ENCODE results near the gene APOD. TPM values are rescaled to one million over a fixed set of nuclear protein-coding genes. Genes with fewer than 3 reads are reported as not detected.
A peak's percentile ranks its signal among the peaks of the same experiment; 100 is the strongest.

The APOD gene
- total RNA-seq, 2 donors from 2014 or later: 221 to 388 TPM

DNA sequence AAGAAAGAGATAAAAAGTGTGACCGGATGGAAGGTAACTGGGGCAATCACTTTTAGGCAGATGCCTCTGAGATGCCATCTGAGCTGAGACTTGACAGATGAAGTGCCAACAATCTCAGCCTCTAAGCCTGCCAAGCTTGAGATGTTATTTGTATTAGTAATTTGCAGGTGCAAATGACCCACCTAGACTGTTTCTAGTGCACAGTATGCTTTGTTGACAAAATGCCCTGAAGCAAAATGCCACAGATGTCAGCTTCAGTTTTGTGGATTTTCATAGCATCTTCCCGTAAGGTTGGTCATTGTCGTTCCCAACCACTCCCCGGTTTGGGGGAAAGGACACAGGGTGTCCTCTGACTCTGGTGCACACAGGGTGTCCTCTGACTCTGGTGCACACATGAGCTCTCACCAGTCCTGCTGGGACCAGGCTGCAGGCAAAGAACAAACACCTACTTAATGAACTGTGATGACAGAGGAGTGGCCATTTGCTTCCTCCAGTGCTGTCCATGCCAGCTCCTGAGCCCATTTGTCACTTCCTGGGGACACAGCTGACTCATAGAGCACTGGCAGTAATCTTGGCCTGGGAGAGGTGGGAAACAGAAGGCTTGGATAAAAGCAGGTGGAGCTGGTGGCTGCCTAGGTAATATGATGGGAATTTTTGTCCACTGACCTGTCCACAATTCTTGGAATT, 23.9 kb downstream of the APOD start:
- no peak for DNase-seq (ENCODE audit: low spot score)
- intact Hi-C loops (cut with DNase I): no loop called here

DNA sequence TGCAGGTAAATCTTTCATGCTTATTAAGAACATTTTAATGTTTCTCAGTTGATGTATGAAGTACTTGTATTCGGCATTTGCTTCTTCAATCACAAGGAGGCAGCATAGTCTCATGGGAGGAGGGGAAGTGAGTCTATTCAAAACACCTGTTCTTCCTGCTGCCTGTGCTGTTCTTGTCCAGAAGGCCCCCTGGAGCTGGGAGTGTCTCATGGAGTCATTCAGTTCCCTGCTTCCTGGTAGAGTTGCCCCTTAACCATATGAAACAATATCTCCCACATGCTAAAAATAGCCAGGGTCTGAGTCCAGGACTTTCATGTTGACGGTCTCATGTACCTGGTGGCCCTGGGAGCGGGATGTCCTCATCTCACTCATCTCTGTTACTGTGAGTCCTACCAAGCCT, 25.1 kb downstream of the APOD start:
- intact Hi-C loops (cut with DNase I): no loop called here
- no peak for DNase-seq (ENCODE audit: low spot score)

DNA sequence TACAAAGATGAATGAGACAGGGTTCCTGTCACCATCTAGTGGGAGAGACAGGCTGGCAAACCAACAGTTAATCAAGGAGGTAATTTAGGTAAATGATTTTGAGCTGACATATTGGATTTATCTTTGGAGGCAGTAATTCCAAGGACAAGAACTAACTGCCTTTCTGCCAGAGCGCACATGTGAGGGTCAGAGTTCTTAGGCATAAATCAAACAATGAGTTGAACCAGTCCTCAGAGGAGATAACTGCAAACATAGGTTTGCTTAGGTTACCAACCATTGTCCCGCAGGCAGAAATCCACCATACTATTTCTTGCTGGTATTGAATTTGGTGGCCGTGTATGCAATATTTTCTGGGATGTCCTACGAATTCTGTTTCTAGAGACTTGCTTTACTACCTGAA, 26.4 kb downstream of the APOD start:
- no peak for DNase-seq (ENCODE audit: low spot score)
- intact Hi-C loops (cut with DNase I): no loop called here

DNA sequence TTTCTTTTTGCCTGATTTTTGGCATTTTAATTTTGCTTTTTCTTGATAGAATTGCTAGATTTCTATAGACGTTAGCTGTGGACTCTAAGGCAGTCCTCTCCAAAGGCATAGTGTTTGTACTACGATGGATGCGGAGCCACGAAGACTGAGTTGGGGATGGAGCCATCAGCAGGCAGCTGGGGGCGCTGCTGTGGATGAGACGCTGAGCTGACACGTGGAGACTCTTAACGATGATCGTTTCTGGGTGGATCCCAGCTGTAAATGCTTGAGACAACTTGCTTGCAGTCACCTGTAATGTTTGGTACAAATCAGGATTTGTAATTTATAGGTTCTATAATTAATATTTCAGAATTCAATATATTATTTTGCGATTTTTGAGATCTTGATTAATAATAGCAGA, 27.4 kb downstream of the APOD start:
- intact Hi-C loops (cut with DNase I): no loop called here
- DNase-seq (ENCODE audit: low spot score): no peak

DNA sequence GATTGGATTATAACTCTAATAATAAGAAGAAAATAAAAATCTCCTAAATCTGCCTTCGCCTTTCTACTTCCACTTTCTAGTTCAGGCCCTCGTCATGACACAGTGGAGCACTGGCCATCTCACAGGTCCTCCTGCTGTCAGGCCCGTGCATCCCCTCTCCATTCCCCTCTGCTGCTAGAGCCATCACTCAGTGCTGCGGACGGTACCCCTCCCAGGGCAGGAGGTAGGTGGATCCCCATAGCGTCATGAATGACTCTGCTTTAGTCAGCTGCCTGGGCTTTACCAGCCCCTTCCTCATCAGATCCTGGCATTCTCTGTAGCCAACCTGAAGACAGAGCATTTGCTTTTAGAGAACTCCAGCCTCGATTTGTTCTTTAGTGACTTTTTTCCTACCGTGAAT, 28.6 kb downstream of the APOD start:
- intact Hi-C loops (cut with DNase I): no loop called here
- DNase-seq (ENCODE audit: low spot score): no peak

DNA sequence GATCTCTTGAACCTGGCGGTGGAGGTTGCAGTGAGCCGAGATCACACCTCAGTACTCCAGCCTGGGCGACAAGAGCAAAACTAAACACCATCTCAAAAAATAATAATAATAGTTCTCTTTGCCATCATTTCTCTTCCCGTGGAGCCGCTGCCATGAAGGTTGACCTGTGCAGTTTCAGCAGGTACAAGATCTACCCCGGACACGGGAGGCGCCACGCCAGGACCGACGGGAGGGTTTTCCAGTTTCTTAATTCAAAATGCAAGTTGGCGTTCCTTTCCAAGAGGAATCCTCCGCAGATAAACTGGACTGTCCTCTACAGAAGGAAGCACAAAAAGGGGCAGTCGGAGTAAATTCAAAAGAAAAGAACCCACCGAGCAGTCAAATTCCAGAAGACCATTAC, 29.3 kb downstream of the APOD start:
- no peak for DNase-seq (ENCODE audit: low spot score)
- intact Hi-C loops (cut with DNase I): no loop called here

DNA sequence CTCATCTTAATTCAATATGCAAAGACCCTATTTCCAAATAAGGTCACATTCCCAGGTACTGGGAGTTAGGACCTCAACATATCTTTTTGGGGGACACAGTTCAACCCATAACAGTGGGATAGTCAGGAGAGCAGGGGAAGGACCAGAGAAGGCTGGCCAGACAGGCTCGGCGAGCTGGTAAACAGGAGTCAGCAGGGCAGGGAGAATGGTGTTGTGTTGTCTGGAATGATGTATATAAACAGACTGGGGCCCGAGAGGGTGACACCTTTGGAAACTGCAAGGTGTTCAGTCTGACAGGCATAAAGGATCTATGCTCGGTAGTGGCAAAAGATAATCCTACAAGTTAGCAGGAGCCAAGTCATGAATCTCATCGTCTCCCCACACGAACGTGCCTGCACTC, 30.5 kb downstream of the APOD start:
- DNase-seq (ENCODE audit: low spot score): no peak

DNA sequence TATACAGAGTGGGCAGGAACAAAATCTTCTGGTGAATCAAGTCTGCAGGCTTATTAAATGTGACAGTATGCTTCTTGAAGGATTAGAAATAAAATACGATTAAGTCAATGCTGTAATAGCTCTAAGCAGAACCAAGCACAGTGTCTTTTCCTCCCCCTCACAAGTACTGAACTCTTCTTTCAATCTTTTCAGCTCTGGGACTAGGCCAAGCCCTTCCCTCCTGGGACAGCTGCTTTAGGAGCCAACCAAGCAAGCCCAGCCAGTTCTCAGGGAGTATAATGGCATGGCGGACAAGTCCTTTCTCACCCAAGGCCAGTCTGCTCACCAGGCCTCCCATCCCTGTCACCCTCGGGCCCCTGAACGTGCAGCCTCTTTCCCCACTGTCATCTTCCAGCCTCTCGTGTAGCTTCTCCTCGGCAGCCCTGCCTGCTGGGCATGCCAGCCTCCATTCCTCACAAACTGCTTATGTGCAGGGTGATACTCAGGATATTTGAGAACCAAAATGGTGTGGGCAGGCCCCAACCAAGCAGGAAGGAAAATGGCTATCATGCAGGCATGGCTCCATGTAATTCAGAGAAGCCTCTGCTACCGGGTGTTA, 32.3 kb downstream of the APOD start:
- no peak for DNase-seq (ENCODE audit: low spot score)
- intact Hi-C loops (cut with DNase I): no loop called here

More for the DNA sequence above, 30.5 kb downstream of the APOD start:
- intact Hi-C loops (cut with DNase I): no loop called here

DNA sequence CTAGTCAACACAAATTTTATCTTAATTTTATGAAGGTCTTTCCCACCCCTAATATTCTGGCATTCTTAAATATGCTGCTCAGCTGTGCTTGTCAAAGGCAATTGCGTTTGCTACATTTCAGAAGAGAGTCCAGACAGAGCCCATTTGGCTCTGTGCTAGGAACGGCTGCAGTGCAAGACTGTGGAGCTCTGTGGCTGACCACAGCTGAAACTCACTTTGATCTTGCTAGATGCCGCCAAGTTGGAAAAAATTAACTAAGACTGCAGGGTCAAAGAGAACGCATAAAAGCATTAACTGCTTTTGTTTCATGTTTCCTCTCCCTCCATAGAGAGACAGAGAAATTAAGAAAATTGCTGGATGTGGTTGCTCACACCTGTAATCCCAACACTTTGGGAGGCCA, 33.0 kb downstream of the APOD start:
- intact Hi-C loops (cut with DNase I): no loop called here
- DNase-seq (ENCODE audit: low spot score): no peak

DNA sequence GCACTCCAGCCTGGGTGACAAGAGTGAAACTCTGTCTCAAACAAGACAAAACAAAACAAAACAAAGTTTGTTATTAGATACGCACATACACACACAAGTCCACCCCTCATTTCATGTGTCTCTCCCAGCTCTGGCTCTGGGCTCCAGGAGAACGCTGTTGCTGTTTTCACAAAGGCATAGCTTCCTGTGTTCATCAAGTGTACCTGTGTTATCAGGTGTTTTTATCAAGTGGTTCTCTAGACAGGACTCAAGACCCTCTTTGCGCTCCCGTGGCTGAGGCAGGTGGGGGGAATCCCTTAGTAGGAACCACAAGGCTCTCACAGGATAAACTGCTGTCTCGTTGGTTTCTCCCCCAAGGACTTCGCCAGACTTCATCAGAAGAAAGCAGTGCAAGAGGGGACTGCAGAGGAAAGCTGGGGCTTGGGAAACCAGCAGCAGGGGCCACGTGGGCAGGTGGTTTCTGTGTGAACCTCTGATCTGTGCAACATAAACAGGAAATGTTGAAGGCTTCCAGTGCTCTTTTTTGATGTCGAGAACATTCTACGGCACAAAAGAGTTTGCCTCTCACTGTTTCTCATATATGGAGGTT, 33.7 kb downstream of the APOD start:
- intact Hi-C loops (cut with DNase I): no loop called here
- DNase-seq (ENCODE audit: low spot score): no peak

DNA sequence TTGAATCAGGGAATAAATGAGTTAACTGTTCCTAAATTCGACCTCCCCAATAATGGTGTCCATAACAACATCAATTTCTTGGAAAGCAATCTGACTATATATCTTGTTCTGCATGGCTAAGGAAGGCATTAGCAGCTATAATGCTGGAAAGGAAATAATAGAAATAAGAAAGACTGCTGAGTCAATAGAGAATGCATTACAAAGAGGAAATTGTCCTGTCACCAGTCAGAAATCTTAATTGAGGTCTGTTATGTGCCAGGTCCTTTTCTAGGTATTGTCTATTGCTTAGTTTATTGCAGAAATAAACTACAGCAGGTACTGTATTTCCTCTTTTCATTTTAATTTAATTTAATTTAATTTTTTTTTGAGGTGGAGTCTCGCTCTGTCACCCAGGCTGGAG, 34.8 kb downstream of the APOD start:
- intact Hi-C loops (cut with DNase I): no loop called here
- DNase-seq (ENCODE audit: low spot score): no peak

DNA sequence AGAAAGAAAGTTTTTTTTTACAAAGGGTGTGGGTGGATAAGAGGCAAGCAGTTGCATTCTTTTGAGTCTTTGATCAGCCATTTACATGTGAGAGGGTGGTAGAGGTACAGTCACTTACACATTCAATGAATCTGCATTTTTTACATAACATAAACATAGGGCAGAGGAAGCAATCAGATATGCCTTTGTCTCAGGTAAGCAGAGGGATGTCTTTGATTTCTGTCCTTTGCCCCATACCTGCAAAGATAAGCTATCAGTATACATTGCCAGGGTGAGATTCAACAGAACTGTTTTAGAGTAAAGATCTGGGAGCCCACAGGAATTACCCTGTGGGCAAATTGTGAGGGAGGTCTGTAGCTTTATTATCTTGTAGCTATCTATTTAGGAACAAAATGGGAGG, 35.2 kb downstream of the APOD start:
- no peak for DNase-seq (ENCODE audit: low spot score)
- intact Hi-C loops (cut with DNase I): no loop called here

DNA sequence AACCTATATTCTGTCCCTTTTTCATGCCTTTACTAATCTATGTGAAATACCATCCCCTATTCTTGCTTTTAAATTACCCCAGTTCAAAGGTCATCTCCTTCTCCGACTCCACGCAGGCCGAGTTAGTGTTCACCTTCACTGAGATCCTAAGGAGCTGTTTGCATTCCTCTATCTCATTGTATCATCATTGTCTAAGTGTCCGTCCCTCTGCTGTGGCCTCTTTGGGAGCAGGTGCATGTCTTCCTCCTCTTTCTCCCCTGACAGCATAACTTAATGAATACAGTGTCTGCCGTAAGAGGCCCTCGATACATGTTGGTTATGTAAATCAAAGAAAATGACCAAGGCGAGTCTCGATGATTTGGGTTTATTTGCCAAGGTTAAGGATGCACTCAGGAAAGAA, 35.7 kb downstream of the APOD start:
- intact Hi-C loops (cut with DNase I): no loop called here
- no peak for DNase-seq (ENCODE audit: low spot score)

DNA sequence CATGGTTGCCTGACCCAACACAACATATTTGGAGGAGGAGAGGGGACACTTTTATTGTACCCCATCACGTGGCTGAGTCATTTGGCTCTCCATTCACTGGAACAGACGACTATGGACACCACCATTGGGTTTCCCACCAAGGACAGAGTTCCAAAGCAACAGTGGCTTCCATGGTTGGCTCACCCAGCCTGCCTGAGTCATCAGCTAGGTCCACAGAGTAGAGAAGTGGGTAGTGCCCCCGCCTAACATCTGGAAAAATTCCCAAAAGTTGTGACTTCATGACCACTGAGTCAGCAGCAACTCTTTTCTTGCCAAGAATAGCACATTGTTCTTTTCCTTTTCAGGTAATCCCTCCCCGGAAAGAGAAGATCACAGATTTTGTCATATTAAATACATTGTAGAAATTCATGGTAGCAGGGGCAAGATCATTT, 37.6 kb downstream of the APOD start:
- intact Hi-C loops (cut with DNase I): no loop called here
- DNase-seq (ENCODE audit: low spot score): no peak

DNA sequence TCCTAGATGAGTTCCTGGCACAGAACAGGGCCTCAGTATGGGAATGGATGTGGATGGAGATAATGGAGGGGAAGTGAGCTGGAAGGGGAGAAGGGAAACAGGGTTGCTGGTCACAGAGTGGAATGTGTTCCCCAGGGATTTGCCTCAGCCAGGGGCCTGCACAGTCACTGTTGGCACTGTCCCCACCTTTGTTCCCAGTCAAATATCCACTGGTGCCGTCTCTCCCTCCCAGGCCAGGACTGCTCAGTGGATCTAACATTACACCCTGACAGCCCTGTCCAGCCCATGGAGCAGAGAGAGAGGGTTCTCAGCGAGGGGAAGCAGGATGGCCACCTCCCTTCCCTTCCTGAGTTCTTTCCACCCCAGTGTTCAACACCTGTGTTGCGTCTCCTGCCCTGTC, 39.1 kb downstream of the APOD start:
- intact Hi-C loops (cut with DNase I): no loop called here
- no peak for DNase-seq (ENCODE audit: low spot score)

DNA sequence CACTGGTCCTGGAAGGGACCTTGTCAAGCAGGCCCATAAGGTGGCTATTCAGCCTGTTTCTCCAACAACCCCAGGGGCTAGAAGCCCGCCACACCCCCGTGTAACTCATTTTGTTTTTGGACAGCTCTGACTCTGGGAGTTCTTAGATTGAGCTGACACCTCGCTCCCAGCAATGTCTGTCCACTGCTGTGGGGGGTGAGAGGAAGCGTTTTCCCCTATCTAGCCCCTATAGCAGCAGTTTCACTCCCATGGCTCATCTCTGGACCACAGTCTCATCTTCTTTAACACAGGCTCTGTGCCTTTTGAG, 39.6 kb downstream of the APOD start:
- intact Hi-C loops (cut with DNase I): no loop called here

DNA sequence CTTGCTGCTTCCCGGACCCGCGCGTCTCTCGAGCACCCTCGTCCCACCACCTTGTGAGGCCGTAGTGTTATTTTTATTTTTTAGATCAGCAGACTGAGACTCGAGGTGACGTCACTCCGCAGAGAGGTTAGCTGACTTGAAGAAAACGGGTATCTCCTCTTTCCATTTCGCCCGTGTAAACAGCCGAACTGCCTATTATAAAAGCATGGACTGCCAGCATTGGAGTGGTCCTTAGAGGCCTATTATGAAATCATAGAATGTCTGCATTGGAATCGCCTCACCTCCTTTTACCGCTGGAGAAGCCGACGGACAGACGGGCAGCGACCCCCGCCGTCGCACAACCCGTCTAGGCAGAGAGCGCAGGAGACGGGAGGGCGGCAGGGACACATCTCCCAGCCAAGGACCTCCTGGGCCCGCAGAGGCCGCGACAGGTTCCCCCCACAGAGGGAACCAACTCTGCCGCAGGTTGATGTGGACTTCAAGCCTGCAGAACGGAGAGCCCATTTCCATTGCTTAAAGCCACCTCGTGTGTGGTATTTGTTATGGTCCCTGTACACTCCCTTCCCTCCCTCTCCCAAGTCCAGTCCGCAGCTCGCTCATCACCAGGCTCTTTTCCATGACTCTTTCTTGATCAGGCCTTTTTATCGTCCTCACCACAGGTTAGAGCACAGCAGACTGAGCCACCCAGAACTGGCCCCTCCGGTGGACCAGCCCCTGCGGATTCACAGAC, 40.1 kb downstream of the APOD start:
- intact Hi-C loops (cut with DNase I): no loop called here
- no peak for DNase-seq (ENCODE audit: low spot score)

More for the DNA sequence above, 39.6 kb downstream of the APOD start:
- no peak for DNase-seq (ENCODE audit: low spot score)

DNA sequence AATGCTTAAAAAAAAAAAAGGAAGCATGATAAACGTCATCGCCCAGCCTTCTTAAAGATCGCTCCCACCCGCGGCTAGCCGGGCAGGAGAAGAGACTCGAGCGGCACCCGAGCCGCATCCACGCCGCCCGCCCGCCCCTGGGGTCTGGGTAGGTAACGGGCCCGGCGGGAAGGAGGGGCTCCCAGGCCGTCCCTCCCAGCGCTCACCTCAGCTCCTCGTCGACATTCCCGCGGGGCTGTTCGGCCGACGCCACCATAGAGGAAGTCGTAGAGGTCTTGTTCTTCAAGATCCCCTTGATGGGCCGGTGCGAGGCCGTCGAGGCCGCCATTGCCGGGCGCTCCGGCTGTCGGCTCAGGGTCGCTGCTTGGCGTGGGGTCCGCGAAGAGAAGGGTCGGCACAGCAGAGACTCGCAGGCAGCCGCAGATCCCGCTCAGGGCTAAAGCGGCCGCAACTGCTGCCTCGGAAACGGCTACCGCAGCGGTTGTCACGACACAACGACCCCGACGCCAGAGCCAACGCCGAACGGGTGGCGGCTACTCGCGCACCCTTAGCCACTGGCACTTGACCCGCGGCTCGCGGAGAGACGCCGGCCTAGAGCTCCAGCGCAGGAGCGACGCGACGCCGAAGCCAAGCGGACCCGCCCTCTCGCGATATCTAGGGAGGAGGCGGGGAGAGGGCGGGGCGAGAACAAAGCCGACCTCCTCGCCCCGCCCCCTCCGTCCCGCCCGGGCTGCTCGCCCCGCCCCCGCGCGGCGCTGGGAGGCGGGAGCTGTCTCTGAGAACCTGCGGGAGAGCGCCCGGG, 40.8 kb downstream of the APOD start, which contains the start of gene PPP1R2:
Gene PPP1R2 (minus strand): TSS at position 628 of the 802 bp plus-strand sequence. CDS start 300 bp downstream, at position 328.
- DNase-seq (ENCODE audit: low spot score): peak; percentile 97
- intact Hi-C loops (cut with DNase I): no loop called here

DNA sequence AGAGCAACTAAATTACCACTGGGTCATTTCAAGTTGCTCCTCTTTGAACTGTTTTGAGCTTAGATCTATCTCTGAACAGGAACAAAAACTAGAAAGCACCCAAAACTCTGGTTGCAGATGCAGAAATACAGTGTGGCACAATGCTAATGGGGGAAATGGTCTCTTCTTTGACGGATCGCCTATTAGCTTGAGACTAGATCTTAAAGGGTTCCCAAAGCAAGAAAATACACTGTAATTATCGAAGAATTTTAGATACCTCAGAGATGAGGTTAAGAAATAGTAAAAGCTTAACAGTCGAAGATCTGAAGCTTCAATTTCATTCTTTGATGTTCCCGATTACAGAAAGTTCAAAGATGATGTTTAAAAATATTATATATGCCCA, 41.4 kb downstream of the APOD start:
- intact Hi-C loops (cut with DNase I): no loop called here

DNA sequence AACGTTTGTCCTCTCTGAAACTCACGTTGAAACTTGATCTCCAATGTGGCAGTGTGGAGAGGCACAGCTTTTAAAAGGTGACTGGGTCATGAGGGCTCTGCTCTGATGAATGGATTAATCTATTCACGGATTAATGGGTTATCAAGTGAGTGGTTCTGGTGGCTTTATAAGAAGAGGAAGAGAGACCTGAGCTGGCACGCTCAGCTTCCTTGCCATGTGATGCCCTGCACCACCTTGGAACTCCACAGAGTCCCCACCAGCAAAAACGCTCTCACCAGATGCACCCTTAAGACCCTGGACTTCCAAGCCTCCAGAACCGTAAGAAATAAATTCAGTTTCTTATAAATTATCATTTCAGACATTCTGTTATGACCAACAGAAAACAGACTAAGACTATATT, 43.2 kb downstream of the APOD start:
- intact Hi-C loops (cut with DNase I): no loop called here
- no peak for DNase-seq (ENCODE audit: low spot score)

More for the DNA sequence above, 41.4 kb downstream of the APOD start:
- no peak for DNase-seq (ENCODE audit: low spot score)
